Measurements from ENCODE around the gene CASP2.
A peak's percentile ranks its signal among the peaks of the same experiment; 100 is the strongest.

The CASP2 gene

DNA sequence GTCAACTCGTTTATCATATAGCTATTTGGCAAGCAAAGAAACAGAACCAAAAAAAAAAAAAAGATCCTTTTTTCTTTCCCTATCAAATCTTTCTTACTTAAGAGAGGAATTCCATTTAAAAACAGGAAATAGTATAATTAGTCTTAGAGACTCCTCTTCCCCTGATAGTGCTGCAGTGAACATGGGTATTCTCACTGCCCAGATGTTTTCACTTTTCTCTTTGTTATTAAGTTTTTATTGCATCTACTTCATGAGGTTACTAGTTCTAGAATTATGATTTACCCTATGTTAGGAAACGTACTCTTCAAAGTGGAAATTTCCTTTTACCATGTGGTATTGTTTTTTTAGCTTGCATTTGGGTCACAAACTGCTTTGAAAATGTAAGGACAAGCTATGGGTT lies 8.5 kb downstream of the CASP2 start:
- H3K9ac ChIP-seq, result no peak overlapping the region

DNA sequence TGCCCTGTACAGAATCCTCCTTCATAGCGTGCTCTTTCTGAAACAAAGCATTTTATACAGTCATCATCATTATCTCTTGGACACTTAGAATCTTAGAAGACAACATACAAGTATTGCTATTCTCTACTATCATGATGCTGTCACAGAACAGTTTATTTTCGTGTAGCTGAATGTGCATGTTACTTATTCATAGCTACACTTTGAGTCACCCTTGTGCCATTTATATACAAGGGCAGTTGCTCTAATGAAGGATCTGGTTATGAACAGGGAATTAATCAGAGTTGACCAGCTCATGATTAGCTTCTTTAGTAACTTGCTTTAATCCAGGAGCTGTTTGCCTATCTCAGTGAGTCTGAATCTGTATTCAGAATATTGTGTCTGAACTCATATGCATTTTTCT lies 11.2 kb downstream of the CASP2 start:
- Histone ChIP-seq H3K79me2 (no peaks in the 10 kb centered on the region), H3K9ac (no peak overlapping the region), H3K36me3 (ENCODE audit: control insufficient read depth, insufficient read depth, low read length) (no peaks in the 10 kb centered on the region), H3K4me2 (ENCODE audit: low read length) (no peak overlapping the region), H3K4me3 (ENCODE audit: low read depth, low read length) (no peak overlapping the region), H3K27me3 (ENCODE audit: control insufficient read depth, insufficient read depth, low read length) (no peaks in the 10 kb centered on the region), H3K27ac (no peak overlapping the region), H3K9me3 (ENCODE audit: control insufficient read depth, low read length) (no peaks in the 10 kb centered on the region), H2AFZ (no peak overlapping the region), H3K4me1 (peaks cover 10% of the 10 kb centered on the region)
- TF ChIP-seq CTCF (IDR thresholded peaks at IDR 0.05), result no peak

More for the DNA sequence above, 8.5 kb downstream of the CASP2 start:
- Histone ChIP-seq H3K4me3 (ENCODE audit: low read depth, low read length) (no peak overlapping the region), H3K36me3 (ENCODE audit: control insufficient read depth, insufficient read depth, low read length) (no peaks in the 10 kb centered on the region), H3K4me2 (ENCODE audit: low read length) (no peak overlapping the region), H3K79me2 (no peaks in the 10 kb centered on the region), H3K27ac (no peak overlapping the region), H3K4me1 (peaks cover 10% of the 10 kb centered on the region), H2AFZ (no peak overlapping the region), H3K27me3 (ENCODE audit: control insufficient read depth, insufficient read depth, low read length) (no peaks in the 10 kb centered on the region), H3K9me3 (ENCODE audit: control insufficient read depth, low read length) (no peaks in the 10 kb centered on the region)
- TF ChIP-seq CTCF (IDR thresholded peaks at IDR 0.05), result no peak

GRCh38 chr7:143299840-143300239 lies 11.7 kb downstream of the CASP2 start:
- Histone ChIP-seq H3K4me2 (ENCODE audit: low read length) (no peak overlapping the region), H2AFZ (no peak overlapping the region), H3K9me3 (ENCODE audit: control insufficient read depth, low read length) (no peaks in the 10 kb centered on the region), H3K36me3 (ENCODE audit: control insufficient read depth, insufficient read depth, low read length) (no peaks in the 10 kb centered on the region), H3K4me1 (peaks cover 10% of the 10 kb centered on the region), H3K79me2 (no peaks in the 10 kb centered on the region), H3K9ac (no peak overlapping the region), H3K4me3 (ENCODE audit: low read depth, low read length) (no peak overlapping the region), H3K27ac (no peak overlapping the region), H3K27me3 (ENCODE audit: control insufficient read depth, insufficient read depth, low read length) (no peaks in the 10 kb centered on the region)
- TF ChIP-seq CTCF (IDR thresholded peaks at IDR 0.05), result peak; percentile 50

DNA sequence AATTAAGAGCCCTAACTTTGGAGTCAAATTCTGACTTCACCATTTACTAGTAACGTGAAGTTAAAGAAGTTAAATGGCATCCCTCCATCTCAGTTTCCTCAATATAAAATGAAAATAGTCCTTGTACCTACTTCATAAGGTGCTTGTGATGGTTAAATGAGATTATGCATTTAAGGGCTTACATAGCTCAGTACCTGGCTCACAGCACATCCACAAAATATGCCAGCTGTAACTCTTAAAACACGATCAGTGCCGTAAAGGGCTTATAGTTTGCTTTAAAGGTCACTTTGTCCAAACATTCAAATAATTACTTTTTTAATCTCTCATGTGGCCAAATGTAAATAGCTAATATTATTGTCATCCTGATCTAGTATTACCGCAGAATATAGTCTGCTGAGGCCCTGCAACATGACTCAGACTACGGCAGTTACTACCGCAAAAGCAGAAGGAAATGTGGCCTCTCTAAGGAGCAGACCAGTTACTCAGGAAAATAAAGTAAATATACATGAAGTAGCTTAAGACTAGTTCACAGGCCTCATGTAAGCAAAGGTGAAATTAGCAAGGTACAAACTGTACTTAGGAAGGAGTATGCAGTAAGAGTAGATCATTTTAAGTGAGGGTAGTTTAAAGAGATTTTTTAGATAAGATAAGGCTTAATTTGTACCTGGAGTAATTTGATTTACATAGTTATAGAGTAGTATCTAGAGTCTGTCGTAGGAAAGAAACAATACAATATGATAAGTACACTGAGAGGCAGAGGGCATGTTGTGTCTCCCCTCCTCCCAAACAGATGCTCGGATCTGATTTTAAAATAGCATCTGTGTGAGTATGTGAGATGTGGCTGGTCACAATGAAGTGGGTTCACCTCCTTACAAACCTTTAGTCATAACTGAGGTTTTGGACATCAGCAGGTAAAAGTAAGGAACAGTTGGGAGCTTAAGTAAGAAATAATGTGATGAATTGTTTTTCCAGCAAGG lies 13.1 kb downstream of the CASP2 start:
- H3K36me3 ChIP-seq (ENCODE audit: control insufficient read depth, insufficient read depth, low read length), result no peaks in the 10 kb centered on the region
- H3K79me2 ChIP-seq, result no peaks in the 10 kb centered on the region
- TF ChIP-seq CTCF (IDR thresholded peaks at IDR 0.05), result no peak
- no peak overlapping the region for H3K27ac ChIP-seq
- no peak overlapping the region for H3K4me2 ChIP-seq (ENCODE audit: low read length)
- H3K9ac ChIP-seq, result no peak overlapping the region
- no peaks in the 10 kb centered on the region for H3K9me3 ChIP-seq (ENCODE audit: control insufficient read depth, low read length)
- H2AFZ ChIP-seq, result no peak overlapping the region
- no peak overlapping the region for H3K4me3 ChIP-seq (ENCODE audit: low read depth, low read length)
- peaks cover 6% of the 10 kb centered on the region for H3K4me1 ChIP-seq
- no peaks in the 10 kb centered on the region for H3K27me3 ChIP-seq (ENCODE audit: control insufficient read depth, insufficient read depth, low read length)
